ENCODE results near the gene SELL. TPM values are rescaled to one million over a fixed set of nuclear protein-coding genes. Genes with fewer than 3 reads are reported as not detected.

SELL gene
- total and polyA plus RNA-seq, 2 of the 4 experiments (the other 2 are of a cell fraction), result not detected

DNA sequence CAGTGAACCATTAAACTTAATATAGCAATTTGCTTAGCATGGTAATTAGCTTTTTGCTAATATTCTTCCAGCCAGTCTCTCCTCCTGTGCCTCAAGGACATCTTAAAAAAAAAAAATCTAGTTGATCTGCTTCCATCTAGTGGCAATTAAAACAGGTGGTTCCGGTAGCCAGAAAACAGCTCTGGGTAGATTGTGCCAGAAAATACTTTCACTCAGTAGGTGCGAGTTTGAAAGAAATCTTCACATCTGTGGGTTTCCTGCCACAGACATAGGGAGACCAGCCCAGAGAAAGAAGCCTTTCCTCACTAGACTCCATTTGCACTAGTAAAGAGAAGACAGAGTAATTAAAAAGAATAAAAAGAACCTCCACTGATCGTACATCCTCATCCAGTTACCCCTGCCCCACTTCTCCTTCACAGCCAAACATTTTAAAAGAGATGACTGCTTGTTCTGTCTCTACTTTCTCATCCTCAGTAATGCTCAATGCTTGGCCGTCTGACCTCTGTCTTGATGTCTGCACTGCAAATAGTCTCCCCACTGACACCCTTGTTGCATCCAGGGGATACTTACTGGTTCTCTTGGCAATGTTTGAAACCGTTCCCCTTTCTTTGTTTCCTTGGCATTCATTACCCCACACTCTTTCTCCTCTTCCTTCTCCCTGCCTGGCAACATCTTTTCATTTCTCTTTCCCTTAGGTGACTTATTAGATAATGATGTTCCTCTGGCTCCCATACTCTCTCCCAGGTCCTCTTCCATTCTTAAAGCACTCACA, 16.9 kb downstream of the SELL start:
- Histone ChIP-seq H3K14ac (replicated peaks; ENCODE audit: low read depth, low read length) (no peak overlapping the region), H3K56ac (ENCODE audit: extremely low read depth, insufficient read depth, low read length) (no peak overlapping the region), H3K4me2 (ENCODE audit: low read depth, low read length) (no peak overlapping the region), H2BK20ac (ENCODE audit: low read depth, low read length) (no peak overlapping the region), H3K4ac (ENCODE audit: low read depth, low read length) (no peak overlapping the region), H3K9me1 (ENCODE audit: insufficient read depth, low read length) (no peaks in the 10 kb centered on the region), H4K91ac (ENCODE audit: insufficient read depth, low read depth, low read length) (no peak overlapping the region), H3K4me3 (ENCODE audit: insufficient read depth, low read depth, low read length) (no peak overlapping the region), H3K27ac (ENCODE audit: insufficient read depth, low read length) (no peak overlapping the region), H2AK5ac (ENCODE audit: low read depth, low read length) (no peak overlapping the region), H4K8ac (ENCODE audit: low read depth in 2 of 2, low read length in 2 of 2) (no peak overlapping the region), H4K5ac (ENCODE audit: low read depth, low read length) (no peak overlapping the region), H2BK120ac (ENCODE audit: low read depth, low read length) (no peak overlapping the region), H4K20me1 (ENCODE audit: insufficient read depth, low read length) (no peaks in the 10 kb centered on the region), H3K36me3 (ENCODE audit: control insufficient read depth, insufficient read depth, low read length) (no peaks in the 10 kb centered on the region), H3K9me3 (ENCODE audit: control insufficient read depth, insufficient read depth, low read length) (no peaks in the 10 kb centered on the region), H3K9ac (ENCODE audit: low read depth, low read length) (no peak overlapping the region), H3K4me1 (ENCODE audit: control insufficient read depth, insufficient read depth, low read length) (no peaks in the 10 kb centered on the region), H3K18ac (ENCODE audit: low read depth, low read length) (no peak overlapping the region), H2BK5ac (ENCODE audit: low read depth, low read length, poor library complexity, severe bottlenecking) (no peak overlapping the region), H3K27me3 (ENCODE audit: control insufficient read depth, insufficient read depth, low read length) (no peaks in the 10 kb centered on the region), H2BK15ac (ENCODE audit: low read depth, low read length) (no peak overlapping the region), H2AFZ (replicated peaks; ENCODE audit: low read length, poor library complexity) (no peak overlapping the region), H3K79me1 (ENCODE audit: low read depth in 1 of 2, low read length in 2 of 2) (no peaks in the 10 kb centered on the region), H2AK9ac (replicated peaks; ENCODE audit: low read depth, low read length, poor library complexity) (no peak overlapping the region), H3K23ac (ENCODE audit: low read depth, low read length) (no peak overlapping the region)
- in situ Hi-C loops (cut with MboI; ENCODE audit: low sequenced_read_pairs), result no loop called here
- CTCF ChIA-PET, result interaction anchor here (0.6 kb wide), 1 partner anchor 16 kb away, joined by 5 read pairs; no protein-coding TSS in a partner anchor
- POLR2A ChIA-PET (ENCODE audit: unreplicated experiment), result no interaction called here
- DNase-seq (no peak), ATAC-seq (ENCODE audit: low read depth) (no peak)
- no TSS peak for BruUV-seq (replicated peaks)
- TF ChIP-seq MXI1 (IDR thresholded peaks at IDR 0.05; ENCODE audit: borderline replicate concordance, low read depth, low read length), result no peak
- no peak for TF ChIP-seq CTCF (conservative IDR thresholded peaks at IDR 0.05; ENCODE audit: low read depth, low read length)
- TF ChIP-seq POLR2A (IDR thresholded peaks at IDR 0.05; ENCODE audit: low read depth, low read length), result no peak
- TF ChIP-seq MAZ (IDR thresholded peaks at IDR 0.05; ENCODE audit: borderline replicate concordance, low read depth, low read length), result no peak
- no peak for TF ChIP-seq MAFK (IDR thresholded peaks at IDR 0.05; ENCODE audit: low read depth, low read length)
- no peak for TF ChIP-seq FOS (IDR thresholded peaks at IDR 0.05; ENCODE audit: low read depth, low read length)
- intact Hi-C loops (cut with micrococcal nuclease), result no loop called here
- dilution Hi-C loops (cut with HindIII; ENCODE audit: low sequenced_read_pairs, unreplicated experiment), result no loop called here
- 38% methylated on average over 1 of the region's 5 CpGs; no CpG with 5 or more reads in 1 of the 2 experiments for WGBS, 2 experiments (ENCODE audit: extremely low coverage in 2 of 2, insufficient read length in 1 of 2)

Data from IMR-90 (cell line).